ENCODE measurements around the gene FAM149B1.

Gene FAM149B1

GRCh38 chr10:73156054-73156453 is 11.9 kb upstream of the FAM149B1 start:
- Histone ChIP-seq H3K4ac (ENCODE audit: low read length) (no peak overlapping the region), H2BK120ac (ENCODE audit: low read depth, low read length) (no peak overlapping the region), H3K27ac (replicated peaks; ENCODE audit: low read length) (no peak overlapping the region), H2AK5ac (ENCODE audit: low read depth, low read length) (no peak overlapping the region), H3K14ac (ENCODE audit: low read length) (no peak overlapping the region), H3K4me3 (ENCODE audit: low read length in 2 of 2) (no peak overlapping the region), H3K18ac (ENCODE audit: low read length) (no peak overlapping the region), H2AFZ (ENCODE audit: low read length) (no peak overlapping the region), H3K4me1 (ENCODE audit: control insufficient read depth in 2 of 2, insufficient read depth in 1 of 2, low read depth in 1 of 2, low read length in 2 of 2) (no peaks in the 10 kb centered on the region), H3K27me3 (ENCODE audit: control insufficient read depth in 3 of 3, insufficient read depth in 3 of 3, low read depth in 1 of 3, low read length in 3 of 3) (no peaks in the 10 kb centered on the region), H2BK5ac (ENCODE audit: low read length) (no peak overlapping the region), H2BK15ac (ENCODE audit: low read length) (no peak overlapping the region), H3K36me3 (replicated peaks in 1 of 2; ENCODE audit: control insufficient read depth in 2 of 2, insufficient read depth in 2 of 2, low read length in 2 of 2) (peaks cover 11 to 77% of the 10 kb centered on the region in 2 donors), H3K4me2 (ENCODE audit: insufficient read depth, low read length, poor library complexity, severe bottlenecking) (no peak overlapping the region), H2BK12ac (ENCODE audit: low read length) (no peak overlapping the region), H3K79me1 (ENCODE audit: low read depth, low read length) (no peaks in the 10 kb centered on the region), H4K91ac (ENCODE audit: low read depth, low read length, poor library complexity) (no peak overlapping the region), H3K9me3 (replicated peaks in 1 of 2; ENCODE audit: control insufficient read depth in 2 of 2, insufficient read depth in 1 of 2, low read depth in 1 of 2, low read length in 2 of 2) (no peaks in the 10 kb centered on the region), H3K9ac (ENCODE audit: low read depth, low read length, poor library complexity) (no peak overlapping the region), H3K23ac (ENCODE audit: low read depth, low read length, poor library complexity) (no peak overlapping the region), H4K8ac (ENCODE audit: low read depth, low read length) (no peak overlapping the region)
- no CpG with 5 or more reads among the region's 3 CpGs for WGBS, 2 donors (ENCODE audit: extremely low coverage in 2 of 2, insufficient read length in 2 of 2, insufficient replicate concordance in 1 of 2)
- DNase-seq (ENCODE audit: low spot score), result no peak

- peaks cover 8 to 79% of the 10 kb centered on the region in 2 donors for H3K36me3 ChIP-seq (replicated peaks in 1 of 2; ENCODE audit: control insufficient read depth in 2 of 2, insufficient read depth in 2 of 2, low read length in 2 of 2)
Observed at GRCh38 chr10:73159038-73159648, 8.8 kb upstream of the FAM149B1 start.

GRCh38 chr10:73161079-73161478 is 6.8 kb upstream of the FAM149B1 start:
- no peak overlapping the region for H2AFZ ChIP-seq (ENCODE audit: low read length)
- H3K9me3 ChIP-seq (replicated peaks in 1 of 2; ENCODE audit: control insufficient read depth in 2 of 2, insufficient read depth in 1 of 2, low read depth in 1 of 2, low read length in 2 of 2), result peaks cover 0 to 12% of the 10 kb centered on the region in 2 donors
- H3K23ac ChIP-seq (ENCODE audit: low read depth, low read length, poor library complexity), result no peak overlapping the region
- H2AK5ac ChIP-seq (ENCODE audit: low read depth, low read length), result no peak overlapping the region
- H2BK12ac ChIP-seq (ENCODE audit: low read length), result no peak overlapping the region
- no peak overlapping the region for H3K18ac ChIP-seq (ENCODE audit: low read length)
- no peaks in the 10 kb centered on the region for H3K79me1 ChIP-seq (ENCODE audit: low read depth, low read length)
- H2BK120ac ChIP-seq (ENCODE audit: low read depth, low read length), result no peak overlapping the region
- H3K4me2 ChIP-seq (ENCODE audit: insufficient read depth, low read length, poor library complexity, severe bottlenecking), result no peak overlapping the region
- no peak overlapping the region for H3K9ac ChIP-seq (ENCODE audit: low read depth, low read length, poor library complexity)
- H4K8ac ChIP-seq (ENCODE audit: low read depth, low read length), result no peak overlapping the region
- no peak overlapping the region for H3K14ac ChIP-seq (ENCODE audit: low read length)
- no peak overlapping the region for H3K4ac ChIP-seq (ENCODE audit: low read length)
- H2BK15ac ChIP-seq (ENCODE audit: low read length), result no peak overlapping the region
- no peak overlapping the region for H3K4me3 ChIP-seq (ENCODE audit: low read length in 2 of 2)
- no peaks in the 10 kb centered on the region for H3K27me3 ChIP-seq (ENCODE audit: control insufficient read depth in 3 of 3, insufficient read depth in 3 of 3, low read depth in 1 of 3, low read length in 3 of 3)
- H2BK5ac ChIP-seq (ENCODE audit: low read length), result no peak overlapping the region
- peaks cover 7 to 79% of the 10 kb centered on the region in 2 donors for H3K36me3 ChIP-seq (replicated peaks in 1 of 2; ENCODE audit: control insufficient read depth in 2 of 2, insufficient read depth in 2 of 2, low read length in 2 of 2)
- WGBS, 2 donors (ENCODE audit: extremely low coverage in 2 of 2, insufficient read length in 2 of 2, insufficient replicate concordance in 1 of 2), result no CpG with 5 or more reads among the region's 1 CpG
- no peak overlapping the region for H3K27ac ChIP-seq (replicated peaks; ENCODE audit: low read length)
- no peak for DNase-seq (ENCODE audit: low spot score)
- no peak overlapping the region for H4K91ac ChIP-seq (ENCODE audit: low read depth, low read length, poor library complexity)
- no peaks in the 10 kb centered on the region for H3K4me1 ChIP-seq (ENCODE audit: control insufficient read depth in 2 of 2, insufficient read depth in 1 of 2, low read depth in 1 of 2, low read length in 2 of 2)

More at GRCh38 chr10:73159038-73159648, 8.8 kb upstream of the FAM149B1 start:
- no peak overlapping the region for H2BK12ac ChIP-seq (ENCODE audit: low read length)
- no peak overlapping the region for H2AFZ ChIP-seq (ENCODE audit: low read length)
- H3K27me3 ChIP-seq (ENCODE audit: control insufficient read depth in 3 of 3, insufficient read depth in 3 of 3, low read depth in 1 of 3, low read length in 3 of 3), result no peaks in the 10 kb centered on the region
- no peak overlapping the region for H3K23ac ChIP-seq (ENCODE audit: low read depth, low read length, poor library complexity)
- H2BK5ac ChIP-seq (ENCODE audit: low read length), result no peak overlapping the region
- H3K79me1 ChIP-seq (ENCODE audit: low read depth, low read length), result no peaks in the 10 kb centered on the region
- H3K4me3 ChIP-seq (ENCODE audit: low read length in 2 of 2), result no peak overlapping the region
- no peak overlapping the region for H2BK15ac ChIP-seq (ENCODE audit: low read length)
- no peak overlapping the region for H2BK120ac ChIP-seq (ENCODE audit: low read depth, low read length)
- H3K18ac ChIP-seq (ENCODE audit: low read length), result no peak overlapping the region
- no CpG with 5 or more reads among the region's 5 CpGs for WGBS, 2 donors (ENCODE audit: extremely low coverage in 2 of 2, insufficient read length in 2 of 2, insufficient replicate concordance in 1 of 2)
- no peak overlapping the region for H3K27ac ChIP-seq (replicated peaks; ENCODE audit: low read length)
- peaks cover 0 to 12% of the 10 kb centered on the region in 2 donors for H3K9me3 ChIP-seq (replicated peaks in 1 of 2; ENCODE audit: control insufficient read depth in 2 of 2, insufficient read depth in 1 of 2, low read depth in 1 of 2, low read length in 2 of 2)
- H3K14ac ChIP-seq (ENCODE audit: low read length), result no peak overlapping the region
- H3K9ac ChIP-seq (ENCODE audit: low read depth, low read length, poor library complexity), result no peak overlapping the region
- H3K4ac ChIP-seq (ENCODE audit: low read length), result no peak overlapping the region
- no peaks in the 10 kb centered on the region for H3K4me1 ChIP-seq (ENCODE audit: control insufficient read depth in 2 of 2, insufficient read depth in 1 of 2, low read depth in 1 of 2, low read length in 2 of 2)
- H2AK5ac ChIP-seq (ENCODE audit: low read depth, low read length), result no peak overlapping the region
- H4K8ac ChIP-seq (ENCODE audit: low read depth, low read length), result no peak overlapping the region
- no peak overlapping the region for H4K91ac ChIP-seq (ENCODE audit: low read depth, low read length, poor library complexity)
- no peak overlapping the region for H3K4me2 ChIP-seq (ENCODE audit: insufficient read depth, low read length, poor library complexity, severe bottlenecking)
- DNase-seq (ENCODE audit: low spot score), result peak; percentile 31

- no peak overlapping the region for H3K4me2 ChIP-seq (ENCODE audit: insufficient read depth, low read length, poor library complexity, severe bottlenecking)
- H3K23ac ChIP-seq (ENCODE audit: low read depth, low read length, poor library complexity), result no peak overlapping the region
- no peak overlapping the region for H3K27ac ChIP-seq (replicated peaks; ENCODE audit: low read length)
- H3K4me3 ChIP-seq (ENCODE audit: low read length in 2 of 2), result no peak overlapping the region
- H2BK5ac ChIP-seq (ENCODE audit: low read length), result no peak overlapping the region
- no peaks in the 10 kb centered on the region for H3K4me1 ChIP-seq (ENCODE audit: control insufficient read depth in 2 of 2, insufficient read depth in 1 of 2, low read depth in 1 of 2, low read length in 2 of 2)
- no peak overlapping the region for H3K14ac ChIP-seq (ENCODE audit: low read length)
- H2BK15ac ChIP-seq (ENCODE audit: low read length), result no peak overlapping the region
- no peaks in the 10 kb centered on the region for H3K79me1 ChIP-seq (ENCODE audit: low read depth, low read length)
- no peaks in the 10 kb centered on the region for H3K27me3 ChIP-seq (ENCODE audit: control insufficient read depth in 3 of 3, insufficient read depth in 3 of 3, low read depth in 1 of 3, low read length in 3 of 3)
- no peak overlapping the region for H2BK120ac ChIP-seq (ENCODE audit: low read depth, low read length)
- no CpG with 5 or more reads among the region's 3 CpGs for WGBS, 2 donors (ENCODE audit: extremely low coverage in 2 of 2, insufficient read length in 2 of 2, insufficient replicate concordance in 1 of 2)
- no peak overlapping the region for H2AK5ac ChIP-seq (ENCODE audit: low read depth, low read length)
- peaks cover 5 to 76% of the 10 kb centered on the region in 2 donors for H3K36me3 ChIP-seq (replicated peaks in 1 of 2; ENCODE audit: control insufficient read depth in 2 of 2, insufficient read depth in 2 of 2, low read length in 2 of 2)
- no peak overlapping the region for H3K4ac ChIP-seq (ENCODE audit: low read length)
- H4K8ac ChIP-seq (ENCODE audit: low read depth, low read length), result no peak overlapping the region
- peaks cover 0 to 12% of the 10 kb centered on the region in 2 donors for H3K9me3 ChIP-seq (replicated peaks in 1 of 2; ENCODE audit: control insufficient read depth in 2 of 2, insufficient read depth in 1 of 2, low read depth in 1 of 2, low read length in 2 of 2)
- no peak overlapping the region for H3K18ac ChIP-seq (ENCODE audit: low read length)
- no peak overlapping the region for H2AFZ ChIP-seq (ENCODE audit: low read length)
- no peak overlapping the region for H4K91ac ChIP-seq (ENCODE audit: low read depth, low read length, poor library complexity)
- no peak overlapping the region for H2BK12ac ChIP-seq (ENCODE audit: low read length)
- no peak for DNase-seq (ENCODE audit: low spot score)
- H3K9ac ChIP-seq (ENCODE audit: low read depth, low read length, poor library complexity), result no peak overlapping the region
Observed at GRCh38 chr10:73161662-73162061, 6.3 kb upstream of the FAM149B1 start.

Data from neuronal stem cell (in vitro differentiated cells).